A549 (cell line): ENCODE results near the gene GABBR2. TPM values are rescaled to one million over a fixed set of nuclear protein-coding genes. Genes with fewer than 3 reads are reported as not detected.

Experiments
- ATAC-seq, 2 experiments: fragments of 200-7000 bp in 1 of 2; fragments of >200 bp in 1 of 2; cut with Nextera tagmentation in 1 of 2; cut with Tn5 transposase in 1 of 2; 3 replicates each; pipeline versions ENCODE4 v1.8.0 to v1.9.1; 2018 to 2020; ENCODE audit warnings: mild to moderate bottlenecking in 1 of 2, moderate library complexity in 1 of 2
- CTCF ChIA-PET: fragments of 300-600 bp; sonication (Branson Sonifier 250); formaldehyde crosslinking; extraction: SDS; loops from one replicate; lab custom pipeline; 2021; ENCODE audit warnings: antibody characterized with exemption, inconsistent platforms; lab: Yijun Ruan, JAX
- POLR2A ChIA-PET: fragments of 350-600 bp; formaldehyde crosslinking; extraction: SDS; loops from one replicate; lab custom pipeline; 2021; ENCODE audit warnings: antibody characterized with exemption, inconsistent platforms; lab: Yijun Ruan, JAX
- DNase-seq, 2 experiments: peaks; one replicate each; pipeline versions ENCODE4 v3.0.0 to v3.0.0-alpha.2; 2011 to 2016; ENCODE audit warnings: low read depth in 1 of 2, low spot score in 1 of 2
- FAIRE-seq: peaks from 2 replicates; lab custom pipeline; 2011; peaks lifted over from hg19 to GRCh38; lab: Jason Lieb, UNC
- H3K27ac ChIP-seq, 2 experiments: fragments of >200 bp; sonication (Bioruptor Twin); formaldehyde crosslinking; 3 replicates each; pipeline ENCODE4 v1.5.1; 2016 to 2017
- H3K4me1 ChIP-seq: fragments of >200 bp; sonication (Bioruptor Twin); formaldehyde crosslinking; 3 replicates; pipeline ENCODE4 v1.6.1; 2016
- H3K4me2 ChIP-seq: fragments of >200 bp; sonication (Bioruptor Twin); formaldehyde crosslinking; 3 replicates; pipeline ENCODE4 v1.6.1; 2016
- H3K4me3 ChIP-seq: fragments of >200 bp; sonication (Bioruptor Twin); formaldehyde crosslinking; 3 replicates; pipeline ENCODE4 v1.5.1; 2016
- H3K9me3 ChIP-seq: fragments of >200 bp; sonication (Bioruptor Twin); formaldehyde crosslinking; 3 replicates; pipeline ENCODE4 v1.6.1; 2016
- CBX2 ChIP-seq: fragments of 200-600 bp; sonication (generic); IDR thresholded peaks from 2 replicates; pipeline ENCODE4 v1.6.1; 2016; ENCODE audit warnings: low read depth, mild to moderate bottlenecking, borderline replicate concordance
- CBX8 ChIP-seq: fragments of 200-600 bp; sonication (generic); IDR thresholded peaks from 2 replicates; pipeline ENCODE4 v1.6.1; 2016
- CEBPB ChIP-seq, 2 experiments: fragments of >200 bp in 1 of 2; sonication (Bioruptor Twin) in 1 of 2; formaldehyde crosslinking in 1 of 2; IDR thresholded peaks; 2 replicates each; pipeline ENCODE4 v1.6.1; 2012 to 2016
- CHD4 ChIP-seq: fragments of 200-600 bp; sonication (generic); IDR thresholded peaks from 2 replicates; pipeline ENCODE4 v1.6.1; 2016; ENCODE audit warnings: antibody characterized with exemption, mild to moderate bottlenecking, borderline replicate concordance
- CTCF ChIP-seq: fragments of >200 bp; sonication (Bioruptor Twin); formaldehyde crosslinking; IDR thresholded peaks from 3 replicates; pipeline ENCODE4 v1.5.1; 2016
- E2F6 ChIP-seq: IDR thresholded peaks from 2 replicates; pipeline ENCODE4 v1.6.1; 2012; ENCODE audit warnings: low read depth, borderline replicate concordance
- HDAC2 ChIP-seq: fragments of 200-600 bp; sonication (generic); IDR thresholded peaks from 2 replicates; pipeline ENCODE4 v1.6.1; 2016
- HEYL ChIP-seq: fragments of 250-450 bp; sonication (Bioruptor Pico); IDR thresholded peaks from 2 replicates; pipeline ENCODE4 v1.8.0; 2021; ENCODE audit warnings: mild to moderate bottlenecking, moderate library complexity
- JUNB ChIP-seq: fragments of >200 bp; sonication (Bioruptor Twin); formaldehyde crosslinking; IDR thresholded peaks from 2 replicates; pipeline ENCODE4 v1.6.1; 2016
- KDM5A ChIP-seq: fragments of 200-600 bp; sonication (generic); IDR thresholded peaks from 2 replicates; pipeline ENCODE4 v1.6.1; 2016; ENCODE audit warnings: antibody characterized with exemption, mild to moderate bottlenecking
- MAZ ChIP-seq: fragments of 150-350 bp; IDR thresholded peaks from 2 replicates; pipeline ENCODE4 v1.6.1; 2014; ENCODE audit warnings: antibody characterized with exemption, low read depth, low read length, borderline replicate concordance
- MYC ChIP-seq: IDR thresholded peaks from 2 replicates; pipeline ENCODE4 v1.6.1; 2012; ENCODE audit warnings: mild to moderate bottlenecking, inconsistent platforms, low read length, improper control_type of control experiment, borderline replicate concordance
- RAD21 ChIP-seq, 2 experiments: fragments of >200 bp in 1 of 2; sonication (Bioruptor Twin) in 1 of 2; formaldehyde crosslinking in 1 of 2; IDR thresholded peaks in 1 of 2; conservative IDR thresholded peaks in 1 of 2; 2 replicates in 1 of 2; 3 replicates in 1 of 2; pipeline ENCODE4 v1.6.1; 2012 to 2018; ENCODE audit warnings: inconsistent platforms in 1 of 2
- RNF2 ChIP-seq: fragments of 200-600 bp; sonication (generic); IDR thresholded peaks from 2 replicates; pipeline ENCODE4 v1.6.1; 2016; ENCODE audit warnings: low read depth, mild to moderate bottlenecking, antibody characterized with exemption, moderate library complexity, borderline replicate concordance
- SMC3 ChIP-seq: fragments of >200 bp; sonication (Bioruptor Twin); formaldehyde crosslinking; IDR thresholded peaks from 3 replicates; pipeline ENCODE4 v1.6.1; 2018; ENCODE audit warnings: inconsistent platforms
- WGBS: methylation state at CpG from one replicate; pipeline ENCODE4 v1.1.6; 2017; ENCODE audit errors: missing lambda C conversion rate; 5-methylcytosine and 5-hydroxymethylcytosine counted together
- polyA plus RNA-seq, 4 experiments: library from polyadenylated mRNA; depleted of rRNA in 3 of 4; stranded (reverse); fragments of >200 nt; fragmentation: RNase III in 1 of 4; extraction: RNeasy Plus Mini Kit Qiagen cat#74134 plus additional on column Dnase treatment in 1 of 4; gene quantifications; 2 replicates in 3 of 4; 3 replicates in 1 of 4; pipeline ENCODE4 v1.2.3, GENCODE V29; 2011 to 2017

Gene GABBR2
- polyA plus RNA-seq, 2 of the 4 experiments (the other 2 are of a cell fraction), result 0.08 to 0.57 TPM

DNA sequence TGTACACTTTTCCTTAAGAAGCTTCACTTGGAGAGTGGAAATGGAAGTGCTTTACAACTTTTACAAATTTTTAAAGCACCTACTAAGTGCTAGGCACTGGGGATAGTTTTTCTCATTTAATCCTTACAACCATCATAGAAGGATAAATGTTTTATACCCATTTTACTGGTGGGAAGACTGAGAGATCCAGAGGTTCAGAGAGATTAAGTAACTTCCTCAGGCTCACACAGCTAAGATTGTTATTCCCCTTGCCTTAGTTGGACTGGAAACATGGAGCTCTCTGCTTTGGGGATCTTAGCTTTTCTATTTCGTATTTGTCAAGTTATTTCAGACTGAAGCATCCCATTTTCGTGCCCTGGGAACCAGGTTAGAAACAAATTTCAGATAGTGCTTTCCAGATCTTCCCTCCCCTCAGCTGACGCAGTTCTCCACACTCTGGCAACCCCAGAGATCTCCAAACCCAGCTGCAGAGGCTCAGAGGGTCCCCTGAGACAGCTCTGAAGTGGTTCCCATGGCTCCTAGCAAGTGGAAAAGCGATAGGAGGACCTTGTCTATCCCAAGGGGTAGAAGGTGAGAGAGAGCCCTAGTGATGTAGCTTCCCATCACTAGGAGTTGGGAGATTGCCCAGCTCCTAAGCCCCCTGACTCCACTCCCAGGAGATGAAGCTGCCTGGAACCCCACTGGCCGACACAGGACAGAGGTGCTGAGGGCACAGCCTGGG lies 16.2 kb upstream of the GABBR2 start:
- no peaks in the 10 kb centered on the region for H3K4me1 ChIP-seq
- FAIRE-seq, result no peak
- ATAC-seq, result no peak
- no peak for DNase-seq
- whole genome bisulfite sequencing, result 1% methylated on average over 5 of the region's 5 CpGs
- H3K4me2 ChIP-seq, result no peak overlapping the region
- ChIA-PET CTCF (interaction anchor here (0.9 to 3.2 kb wide), 6 partner anchors 9 to 409 kb away, joined by 3 to 14 read pairs (median 4); no protein-coding TSS in a partner anchor), POLR2A (interaction anchor here (0.5 kb wide), 1 partner anchor 435 kb away, joined by 3 read pairs; no protein-coding TSS in a partner anchor)
- H3K4me3 ChIP-seq, result no peak overlapping the region
- TF ChIP-seq KDM5A (no peak), CBX2 (no peak)
- peaks cover 9% of the 10 kb centered on the region; the same call in 2 of the 3 replicates for H3K9me3 ChIP-seq
- H3K27ac ChIP-seq, result no peak overlapping the region

GRCh38 chr9:98721643-98722042 lies 12.9 kb upstream of the GABBR2 start:
- ATAC-seq, result no peak
- 32% methylated on average over 2 of the region's 2 CpGs for WGBS
- H3K27ac ChIP-seq, result no peak overlapping the region
- H3K9me3 ChIP-seq, result peaks cover 9% of the 10 kb centered on the region; the same call in 2 of the 3 replicates
- H3K4me2 ChIP-seq, result no peak overlapping the region
- ChIA-PET POLR2A (no interaction called here), CTCF (interaction anchor here (1.1 kb wide), 1 partner anchor 406 kb away, joined by 3 read pairs; no protein-coding TSS in a partner anchor)
- H3K4me3 ChIP-seq, result no peak overlapping the region
- no peaks in the 10 kb centered on the region for H3K4me1 ChIP-seq
- no peak for FAIRE-seq
- DNase-seq, result no peak
- TF ChIP-seq CHD4 (no peak), CEBPB (IDR thresholded peaks at IDR 0.05) (no peak), E2F6 (no peak), CBX8 (no peak), CTCF (no peak), SMC3 (no peak), MYC (no peak), RNF2 (no peak), RAD21 (conservative IDR thresholded peaks at IDR 0.05 in 1 of 2, IDR thresholded peaks at IDR 0.05 in 1 of 2) (no peak), HEYL (CRISPR knock-in tag) (no peak)

GRCh38 chr9:98720402-98720801 lies 11.7 kb upstream of the GABBR2 start:
- H3K27ac ChIP-seq, result no peak overlapping the region
- no peak for FAIRE-seq
- WGBS, result 21% methylated on average over 4 of the region's 4 CpGs
- ChIA-PET POLR2A (no interaction called here), CTCF (interaction anchor here (0.6 to 0.8 kb wide), 2 partner anchors 53 to 405 kb away, joined by 3 to 4 read pairs; no protein-coding TSS in a partner anchor)
- ATAC-seq, result no peak
- H3K9me3 ChIP-seq, result peaks cover 9% of the 10 kb centered on the region; the same call in 2 of the 3 replicates
- no peak for TF ChIP-seq JUNB
- TF ChIP-seq MAZ, result no peak
- TF ChIP-seq MYC, result no peak
- TF ChIP-seq CTCF, result no peak
- TF ChIP-seq HDAC2, result no peak
- no peaks in the 10 kb centered on the region for H3K4me1 ChIP-seq
- H3K4me2 ChIP-seq, result no peak overlapping the region
- no peak overlapping the region for H3K4me3 ChIP-seq
- DNase-seq, result no peak
